IMR-90 (cell line): ENCODE data around the gene FHL2. TPM values are rescaled to one million over a fixed set of nuclear protein-coding genes. Genes with fewer than 3 reads are reported as not detected.

Experiments
- ATAC-seq: fragments of 200-7000 bp; cut with Tn5 transposase; 2 replicates; pipeline ENCODE4 v1.9.1; 2020; ENCODE audit warnings: low read depth, mild to moderate bottlenecking, moderate library complexity
- BruUV-seq: library from RNA; stranded (reverse); fragments of 400-500 nt; replicated peaks from 2 replicates; lab custom pipeline; 2021; lab: Mats Ljungman, UMichigan
- CTCF ChIA-PET: fragments of 300-600 bp; formaldehyde crosslinking; extraction: SDS; loops from one replicate; lab custom pipeline; 2021; ENCODE audit warnings: antibody characterized with exemption; lab: Yijun Ruan, JAX
- POLR2A ChIA-PET: fragments of 300-600 bp; sonication (Branson Sonifier 250); formaldehyde crosslinking; loops from one replicate; lab custom pipeline; 2022; ENCODE audit warnings: antibody characterized with exemption; ENCODE audit not compliant: unreplicated experiment; lab: Charles Lee
- DNase-seq: peaks from one replicate; pipeline ENCODE4 v3.0.0; 2013
- H2AFZ ChIP-seq: replicated peaks from 2 replicates; pipeline ENCODE3; 2013; ENCODE audit warnings: low read length, mild to moderate bottlenecking; ENCODE audit not compliant: poor library complexity
- H2AK5ac ChIP-seq: 2 replicates; pipeline ENCODE4 v1.6.1; 2013; ENCODE audit warnings: low read depth, low read length, inconsistent platforms
- H2AK9ac ChIP-seq: replicated peaks from 2 replicates; pipeline ENCODE3; 2013; ENCODE audit warnings: mild to moderate bottlenecking, low read depth, low read length, moderate library complexity; ENCODE audit not compliant: poor library complexity
- H2BK120ac ChIP-seq: 2 replicates; pipeline ENCODE4 v1.6.1; 2013; ENCODE audit warnings: low read depth, low read length, inconsistent platforms
- H2BK15ac ChIP-seq: 3 replicates; pipeline ENCODE4 v1.6.1; 2013; ENCODE audit warnings: low read depth, low read length, inconsistent platforms
- H2BK20ac ChIP-seq: 2 replicates; pipeline ENCODE4 v1.6.1; 2013; ENCODE audit warnings: low read depth, mild to moderate bottlenecking, inconsistent platforms, low read length, moderate library complexity
- H2BK5ac ChIP-seq: 2 replicates; pipeline ENCODE4 v1.6.1; 2013; ENCODE audit warnings: mild to moderate bottlenecking, low read depth, low read length, inconsistent platforms; ENCODE audit not compliant: poor library complexity, severe bottlenecking
- H3K14ac ChIP-seq: replicated peaks from 2 replicates; pipeline ENCODE4 v1.6.1; 2013; ENCODE audit warnings: low read depth, low read length, inconsistent platforms
- H3K18ac ChIP-seq: 2 replicates; pipeline ENCODE4 v1.6.1; 2013; ENCODE audit warnings: low read depth, low read length, control low read depth
- H3K23ac ChIP-seq: 2 replicates; pipeline ENCODE4 v1.6.1; 2013; ENCODE audit warnings: low read depth, low read length, inconsistent platforms
- H3K27ac ChIP-seq: 2 replicates; pipeline ENCODE4 v1.5.1; 2013; ENCODE audit warnings: mild to moderate bottlenecking, control low read depth, low read length; ENCODE audit not compliant: insufficient read depth
- H3K27me3 ChIP-seq: 2 replicates; pipeline ENCODE4 v1.6.1; 2013; ENCODE audit warnings: low read length; ENCODE audit not compliant: control insufficient read depth, insufficient read depth
- H3K36me3 ChIP-seq: 2 replicates; pipeline ENCODE4 v1.6.1; 2013; ENCODE audit warnings: low read length, mixed read lengths; ENCODE audit not compliant: control insufficient read depth, insufficient read depth
- H3K4ac ChIP-seq: 2 replicates; pipeline ENCODE4 v1.6.1; 2013; ENCODE audit warnings: low read depth, low read length, inconsistent platforms
- H3K4me1 ChIP-seq: 2 replicates; pipeline ENCODE4 v1.6.1; 2013; ENCODE audit warnings: low read length, mixed read lengths; ENCODE audit not compliant: control insufficient read depth, insufficient read depth
- H3K4me2 ChIP-seq: 2 replicates; pipeline ENCODE4 v1.6.1; 2013; ENCODE audit warnings: low read depth, mild to moderate bottlenecking, control low read depth, low read length, moderate library complexity
- H3K4me3 ChIP-seq: 2 replicates; pipeline ENCODE4 v1.5.1; 2013; ENCODE audit warnings: low read depth, mild to moderate bottlenecking, control low read depth, low read length, moderate library complexity; ENCODE audit not compliant: insufficient read depth
- H3K56ac ChIP-seq: 2 replicates; pipeline ENCODE4 v1.6.1; 2013; ENCODE audit warnings: low read length, inconsistent platforms; ENCODE audit not compliant: insufficient read depth; ENCODE audit errors: extremely low read depth
- H3K79me1 ChIP-seq, 2 experiments: 2 replicates each; pipeline ENCODE4 v1.6.1; 2013; ENCODE audit warnings: low read length in 2 of 2, inconsistent platforms in 1 of 2, low read depth in 1 of 2
- H3K9ac ChIP-seq: 2 replicates; pipeline ENCODE4 v1.6.1; 2013; ENCODE audit warnings: low read depth, low read length, control low read depth
- H3K9me1 ChIP-seq: 2 replicates; pipeline ENCODE4 v1.6.1; 2013; ENCODE audit warnings: low read length, inconsistent platforms; ENCODE audit not compliant: insufficient read depth
- H3K9me3 ChIP-seq: 2 replicates; pipeline ENCODE4 v1.6.1; 2013; ENCODE audit warnings: low read length; ENCODE audit not compliant: control insufficient read depth, insufficient read depth
- H4K20me1 ChIP-seq: 2 replicates; pipeline ENCODE4 v1.6.1; 2013; ENCODE audit warnings: low read length, inconsistent platforms; ENCODE audit not compliant: insufficient read depth
- H4K5ac ChIP-seq: 2 replicates; pipeline ENCODE4 v1.6.1; 2013; ENCODE audit warnings: mild to moderate bottlenecking, low read depth, low read length, control low read depth
- H4K8ac ChIP-seq, 2 experiments: 2 replicates each; pipeline ENCODE4 v1.6.1; 2013; ENCODE audit warnings: low read depth in 2 of 2, low read length in 2 of 2, control low read depth in 1 of 2, inconsistent platforms in 1 of 2
- H4K91ac ChIP-seq: 2 replicates; pipeline ENCODE4 v1.6.1; 2013; ENCODE audit warnings: low read depth, low read length, inconsistent platforms; ENCODE audit not compliant: insufficient read depth
- BHLHE40 ChIP-seq: fragments of 150-350 bp; IDR thresholded peaks from 2 replicates; pipeline ENCODE4 v1.6.1; 2016; ENCODE audit warnings: mild to moderate bottlenecking, low read depth, low read length
- CEBPB ChIP-seq: IDR thresholded peaks from 2 replicates; pipeline ENCODE4 v1.6.1; 2012; ENCODE audit warnings: low read depth, low read length, improper control_type of control experiment
- CHD1 ChIP-seq: IDR thresholded peaks from 2 replicates; pipeline ENCODE4 v1.6.1; 2012; ENCODE audit warnings: low read depth, low read length, improper control_type of control experiment
- FOS ChIP-seq: fragments of 150-350 bp; IDR thresholded peaks from 2 replicates; pipeline ENCODE4 v1.6.1; 2016; ENCODE audit warnings: low read depth, low read length
- MAFK ChIP-seq: IDR thresholded peaks from 2 replicates; pipeline ENCODE4 v1.6.1; 2012; ENCODE audit warnings: low read depth, low read length, improper control_type of control experiment
- MAZ ChIP-seq: IDR thresholded peaks from 2 replicates; pipeline ENCODE4 v1.6.1; 2012; ENCODE audit warnings: low read depth, mild to moderate bottlenecking, low read length, improper control_type of control experiment, moderate library complexity, borderline replicate concordance
- MXI1 ChIP-seq: IDR thresholded peaks from 2 replicates; pipeline ENCODE4 v1.6.1; 2012; ENCODE audit warnings: low read depth, mild to moderate bottlenecking, low read length, moderate library complexity, borderline replicate concordance
- NFE2L2 ChIP-seq: fragments of 150-350 bp; IDR thresholded peaks from 2 replicates; pipeline ENCODE4 v1.6.1; 2016; ENCODE audit warnings: low read depth, mild to moderate bottlenecking, low read length
- POLR2A ChIP-seq: IDR thresholded peaks from 2 replicates; pipeline ENCODE4 v1.6.1; 2012; ENCODE audit warnings: mild to moderate bottlenecking, low read depth, low read length
- RAD21 ChIP-seq: IDR thresholded peaks from 2 replicates; pipeline ENCODE4 v1.6.1; 2012; ENCODE audit warnings: low read length, improper control_type of control experiment
- RCOR1 ChIP-seq: IDR thresholded peaks from 2 replicates; pipeline ENCODE4 v1.6.1; 2012; ENCODE audit warnings: mild to moderate bottlenecking, low read length, improper control_type of control experiment; ENCODE audit not compliant: insufficient replicate concordance
- RFX5 ChIP-seq: IDR thresholded peaks from 2 replicates; pipeline ENCODE4 v1.8.0; 2012; ENCODE audit warnings: low read depth, mild to moderate bottlenecking, low read length, moderate library complexity
- SMC3 ChIP-seq: fragments of 150-350 bp; IDR thresholded peaks from 2 replicates; pipeline ENCODE4 v1.6.1; 2016; ENCODE audit warnings: low read depth, mild to moderate bottlenecking, antibody characterized with exemption, low read length, moderate library complexity
- WGBS, 2 experiments: methylation state at CpG; one replicate each; pipeline versions ENCODE4 v1.1.5 to v1.1.7; 2013; ENCODE audit warnings: missing lambda C conversion rate in 2 of 2; ENCODE audit not compliant: insufficient read length in 1 of 2; ENCODE audit errors: extremely low coverage in 2 of 2; 5-methylcytosine and 5-hydroxymethylcytosine counted together
- dilution Hi-C: fragments of 300-500 bp; cut with HindIII; formaldehyde crosslinking; loops from one replicate; pipeline ENCODE4 v1.14.3; 2018; ENCODE audit warnings: low sequenced_read_pairs; ENCODE audit not compliant: unreplicated experiment
- in situ Hi-C: fragments of 300-500 bp; cut with MboI; formaldehyde crosslinking; loops from 3 replicates; pipeline ENCODE4 v1.14.3; 2019; ENCODE audit warnings: low sequenced_read_pairs, inconsistent platforms, mixed read lengths
- intact Hi-C: fragments of 100-400 bp; cut with micrococcal nuclease; formaldehyde crosslinking; loops from 2 replicates; pipeline ENCODE4 v1.10.0; 2022
- polyA plus RNA-seq, 3 experiments: library from polyadenylated mRNA; depleted of rRNA; stranded (reverse); fragments of >200 nt; gene quantifications; 2 replicates each; pipeline ENCODE4 v1.2.3, GENCODE V29; 2012; ENCODE audit warnings: low replicate concordance in 1 of 3
- total RNA-seq: library from RNA; depleted of rRNA; stranded (reverse); fragments of >200 nt; gene quantifications from 2 replicates; pipeline ENCODE4 v1.2.3, GENCODE V29; 2012
- TF ChIP-seq, protein P1 (sequence below): fragments of 150-350 bp; IDR thresholded peaks from 2 replicates; pipeline ENCODE4 v1.6.1; 2016; ENCODE audit warnings: low read depth, mild to moderate bottlenecking, low read length, moderate library complexity, borderline replicate concordance
- TF ChIP-seq, protein P2 (sequence below): fragments of 150-350 bp; IDR thresholded peaks from 2 replicates; pipeline ENCODE4 v1.6.1; 2017; ENCODE audit warnings: mild to moderate bottlenecking, antibody characterized with exemption, low read length, low read depth
- TF ChIP-seq, protein P3 (sequence below): conservative IDR thresholded peaks from 2 replicates; pipeline ENCODE4 v1.5.1; 2012; ENCODE audit warnings: mild to moderate bottlenecking, low read depth, low read length, improper control_type of control experiment

The FHL2 gene
- total and polyA plus RNA-seq, 2 of the 4 experiments (the other 2 are of a cell fraction) = 464 to 550 TPM

DNA sequence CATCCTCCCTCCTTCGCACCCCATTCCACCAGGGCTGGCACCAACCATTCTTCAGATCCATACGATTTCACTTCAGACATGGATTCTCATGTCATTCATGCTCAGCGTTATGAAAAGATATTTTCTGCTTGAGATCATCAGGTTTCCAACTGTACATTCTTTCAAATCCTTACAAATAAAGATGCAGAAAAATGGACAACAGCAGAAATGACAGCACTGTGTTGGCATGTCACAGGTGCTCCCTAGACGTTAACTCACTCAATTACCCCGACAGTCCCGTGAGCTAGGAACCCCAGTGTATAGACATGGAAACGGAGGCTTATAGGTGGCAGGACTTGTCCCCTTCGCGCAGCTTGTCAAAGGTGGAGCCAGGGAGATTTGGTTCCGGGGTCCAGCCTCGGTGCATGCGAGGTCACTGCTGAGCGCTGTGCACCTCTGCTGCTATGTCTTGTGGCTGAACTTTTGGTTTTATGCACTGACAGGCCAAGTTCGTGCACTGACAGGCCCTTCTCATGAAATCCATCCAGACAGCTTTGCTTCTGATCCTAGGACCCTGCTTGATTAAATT, 17.7 kb downstream of the FHL2 start:
- peaks cover 48% of the 10 kb centered on the region for H3K4me1 ChIP-seq
- H3K14ac ChIP-seq = peak overlapping the region; percentile 73
- peak overlapping the region; percentile 47 for H2AK9ac ChIP-seq
- H2AK5ac ChIP-seq = peak overlapping the region; percentile 57
- H2BK20ac ChIP-seq = peak overlapping the region; percentile 71
- peak overlapping the region; percentile 64 to 68 for H4K8ac ChIP-seq
- peak overlapping the region; percentile 42; the same call in 2 of the 3 replicates for H2BK15ac ChIP-seq
- DNase-seq (no peak), ATAC-seq (no peak)
- peaks cover 80% of the 10 kb centered on the region for H3K36me3 ChIP-seq
- 87% methylated on average over 9 of the region's 14 CpGs; no CpG with 5 or more reads in 1 of the 2 experiments for WGBS, 2 experiments
- peak overlapping the region; percentile 32 for H3K23ac ChIP-seq
- no peaks in the 10 kb centered on the region for H3K27me3 ChIP-seq
- peak overlapping the region; percentile 84 for H2BK120ac ChIP-seq
- no peak overlapping the region for H3K4me3 ChIP-seq
- H3K56ac ChIP-seq = 0 out of 2 replicates have a peak overlapping the region, but pooled peaks have one; percentile 40
- in situ Hi-C loops = no loop called here
- peaks cover 47% of the 10 kb centered on the region for H4K20me1 ChIP-seq
- peak overlapping the region; percentile 95 for H3K4ac ChIP-seq
- peak overlapping the region; percentile 90 for H4K5ac ChIP-seq
- H4K91ac ChIP-seq = peak overlapping the region; percentile 94
- ChIA-PET CTCF (no interaction called here), POLR2A (interaction anchor here (0.5 kb wide), 1 partner anchor 140 kb away, joined by 6 read pairs; no protein-coding TSS in a partner anchor)
- dilution Hi-C loops = no loop called here
- no TSS peak for BruUV-seq
- peaks cover 48% of the 10 kb centered on the region for H3K9me1 ChIP-seq
- H3K18ac ChIP-seq = peak overlapping the region; percentile 67
- peaks cover 22 to 90% of the 10 kb centered on the region in 2 experiments for H3K79me1 ChIP-seq
- no peak overlapping the region for H3K4me2 ChIP-seq
- no peak for TF ChIP-seq MAZ
- no peak for TF ChIP-seq RCOR1
- TF ChIP-seq, protein P1, sequence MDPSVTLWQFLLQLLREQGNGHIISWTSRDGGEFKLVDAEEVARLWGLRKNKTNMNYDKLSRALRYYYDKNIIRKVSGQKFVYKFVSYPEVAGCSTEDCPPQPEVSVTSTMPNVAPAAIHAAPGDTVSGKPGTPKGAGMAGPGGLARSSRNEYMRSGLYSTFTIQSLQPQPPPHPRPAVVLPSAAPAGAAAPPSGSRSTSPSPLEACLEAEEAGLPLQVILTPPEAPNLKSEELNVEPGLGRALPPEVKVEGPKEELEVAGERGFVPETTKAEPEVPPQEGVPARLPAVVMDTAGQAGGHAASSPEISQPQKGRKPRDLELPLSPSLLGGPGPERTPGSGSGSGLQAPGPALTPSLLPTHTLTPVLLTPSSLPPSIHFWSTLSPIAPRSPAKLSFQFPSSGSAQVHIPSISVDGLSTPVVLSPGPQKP = no peak
- no peak for TF ChIP-seq CHD1
- TF ChIP-seq, protein P2, sequence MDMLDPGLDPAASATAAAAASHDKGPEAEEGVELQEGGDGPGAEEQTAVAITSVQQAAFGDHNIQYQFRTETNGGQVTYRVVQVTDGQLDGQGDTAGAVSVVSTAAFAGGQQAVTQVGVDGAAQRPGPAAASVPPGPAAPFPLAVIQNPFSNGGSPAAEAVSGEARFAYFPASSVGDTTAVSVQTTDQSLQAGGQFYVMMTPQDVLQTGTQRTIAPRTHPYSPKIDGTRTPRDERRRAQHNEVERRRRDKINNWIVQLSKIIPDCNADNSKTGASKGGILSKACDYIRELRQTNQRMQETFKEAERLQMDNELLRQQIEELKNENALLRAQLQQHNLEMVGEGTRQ = no peak
- no peak for TF ChIP-seq POLR2A
- no peak for TF ChIP-seq BHLHE40
- TF ChIP-seq, protein P3, sequence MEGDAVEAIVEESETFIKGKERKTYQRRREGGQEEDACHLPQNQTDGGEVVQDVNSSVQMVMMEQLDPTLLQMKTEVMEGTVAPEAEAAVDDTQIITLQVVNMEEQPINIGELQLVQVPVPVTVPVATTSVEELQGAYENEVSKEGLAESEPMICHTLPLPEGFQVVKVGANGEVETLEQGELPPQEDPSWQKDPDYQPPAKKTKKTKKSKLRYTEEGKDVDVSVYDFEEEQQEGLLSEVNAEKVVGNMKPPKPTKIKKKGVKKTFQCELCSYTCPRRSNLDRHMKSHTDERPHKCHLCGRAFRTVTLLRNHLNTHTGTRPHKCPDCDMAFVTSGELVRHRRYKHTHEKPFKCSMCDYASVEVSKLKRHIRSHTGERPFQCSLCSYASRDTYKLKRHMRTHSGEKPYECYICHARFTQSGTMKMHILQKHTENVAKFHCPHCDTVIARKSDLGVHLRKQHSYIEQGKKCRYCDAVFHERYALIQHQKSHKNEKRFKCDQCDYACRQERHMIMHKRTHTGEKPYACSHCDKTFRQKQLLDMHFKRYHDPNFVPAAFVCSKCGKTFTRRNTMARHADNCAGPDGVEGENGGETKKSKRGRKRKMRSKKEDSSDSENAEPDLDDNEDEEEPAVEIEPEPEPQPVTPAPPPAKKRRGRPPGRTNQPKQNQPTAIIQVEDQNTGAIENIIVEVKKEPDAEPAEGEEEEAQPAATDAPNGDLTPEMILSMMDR = no peak
- no peak for TF ChIP-seq FOS
- TF ChIP-seq SMC3 = no peak
- no peak for TF ChIP-seq RAD21
- TF ChIP-seq NFE2L2 = no peak
- no peak for TF ChIP-seq CEBPB
- TF ChIP-seq RFX5 = no peak
- no peak for TF ChIP-seq MAFK
- no peak for TF ChIP-seq MXI1
- no peaks in the 10 kb centered on the region for H3K9me3 ChIP-seq
- H3K27ac ChIP-seq = peak overlapping the region; percentile 84
- peak overlapping the region; percentile 97 for H2BK5ac ChIP-seq
- H2AFZ ChIP-seq = no peak overlapping the region
- intact Hi-C loops = no loop called here
- peak overlapping the region; percentile 31 for H3K9ac ChIP-seq
